SK-N-MC (cell line): ENCODE data around the gene CDC14A.

Experiments used
- EZH2 ChIP-seq: fragments of 200-600 bp; sonication (generic); IDR thresholded peaks from one replicate; pipeline ENCODE4 v1.6.1; 2017; ENCODE audit warnings: antibody characterized with exemption
- FOXP2 ChIP-seq: optimal IDR thresholded peaks from 2 replicates; pipeline ENCODE3; 2011; ENCODE audit warnings: mild to moderate bottlenecking, moderate library complexity; ENCODE audit not compliant: insufficient read depth; ENCODE audit errors: extremely low read length, control extremely low read depth
- POLR2AphosphoS5 ChIP-seq: IDR thresholded peaks from 2 replicates; pipeline ENCODE4 v1.6.1; 2012; ENCODE audit warnings: mild to moderate bottlenecking, low read depth, low read length, borderline replicate concordance

- TF ChIP-seq POLR2AphosphoS5 (no peak), EZH2 (no peak), FOXP2 (no peak)
Measured at GRCh38 chr1:100502052-100502792, 149.9 kb downstream of the CDC14A start.
